Measurements from ENCODE around the gene MYO16.

MYO16 gene

GRCh38 chr13:108834193-108834592 lies 204.8 kb downstream of the MYO16 start:
- Histone ChIP-seq H3K9ac (ENCODE audit: low read depth, low read length, poor library complexity, severe bottlenecking) (no peak overlapping the region), H4K20me1 (ENCODE audit: insufficient read depth, low read length, poor library complexity, severe bottlenecking) (no peaks in the 10 kb centered on the region), H3K4me2 (ENCODE audit: low read depth, low read length, poor library complexity, severe bottlenecking) (no peak overlapping the region)

GRCh38 chr13:108835083-108835482 lies 205.7 kb downstream of the MYO16 start:
- TF ChIP-seq EZH2phosphoT487 (IDR thresholded peaks at IDR 0.05; ENCODE audit: borderline replicate concordance) (no peak), CTCF (conservative IDR thresholded peaks at IDR 0.05; ENCODE audit: low read length) (no peak)
- Histone ChIP-seq H3K4me1 (ENCODE audit: insufficient read depth, low read length, poor library complexity, severe bottlenecking) (no peaks in the 10 kb centered on the region), H3F3A (ENCODE audit: low read depth) (no peaks in the 10 kb centered on the region), H4K20me1 (ENCODE audit: insufficient read depth, low read length, poor library complexity, severe bottlenecking) (no peaks in the 10 kb centered on the region), H3K9me3 (ENCODE audit: insufficient read depth, low read depth, low read length) (no peaks in the 10 kb centered on the region), H3K9me2 (replicated peaks; ENCODE audit: low read depth, low read length) (no peaks in the 10 kb centered on the region), H3K79me2 (ENCODE audit: insufficient read depth, low read length) (no peaks in the 10 kb centered on the region), H3K9ac (ENCODE audit: low read depth, low read length, poor library complexity, severe bottlenecking) (no peak overlapping the region), H2AFZ (ENCODE audit: low read length) (no peak overlapping the region), H3K36me3 (ENCODE audit: insufficient read depth, low read length) (no peaks in the 10 kb centered on the region), H3K4me2 (ENCODE audit: low read depth, low read length, poor library complexity, severe bottlenecking) (no peak overlapping the region), H3K27me3 (ENCODE audit: insufficient read depth, low read length, poor library complexity, severe bottlenecking) (no peaks in the 10 kb centered on the region), H3K4me3 (ENCODE audit: low read length, poor library complexity, severe bottlenecking) (no peak overlapping the region)

More at GRCh38 chr13:108834193-108834592, 204.8 kb downstream of the MYO16 start:
- no peak overlapping the region for H2AFZ ChIP-seq (ENCODE audit: low read length)
- no peaks in the 10 kb centered on the region for H3F3A ChIP-seq (ENCODE audit: low read depth)
- no peak overlapping the region for H3K4me3 ChIP-seq (ENCODE audit: low read length, poor library complexity, severe bottlenecking)
- H3K36me3 ChIP-seq (ENCODE audit: insufficient read depth, low read length), result no peaks in the 10 kb centered on the region
- H3K79me2 ChIP-seq (ENCODE audit: insufficient read depth, low read length), result no peaks in the 10 kb centered on the region
- TF ChIP-seq CTCF (conservative IDR thresholded peaks at IDR 0.05; ENCODE audit: low read length) (no peak), EZH2phosphoT487 (IDR thresholded peaks at IDR 0.05; ENCODE audit: borderline replicate concordance) (no peak)
- no peaks in the 10 kb centered on the region for H3K27me3 ChIP-seq (ENCODE audit: insufficient read depth, low read length, poor library complexity, severe bottlenecking)
- no peaks in the 10 kb centered on the region for H3K9me2 ChIP-seq (replicated peaks; ENCODE audit: low read depth, low read length)
- no peaks in the 10 kb centered on the region for H3K4me1 ChIP-seq (ENCODE audit: insufficient read depth, low read length, poor library complexity, severe bottlenecking)
- H3K9me3 ChIP-seq (ENCODE audit: insufficient read depth, low read depth, low read length), result no peaks in the 10 kb centered on the region

GRCh38 chr13:108850691-108851090 lies 221.3 kb downstream of the MYO16 start:
- no peak for TF ChIP-seq EZH2phosphoT487 (IDR thresholded peaks at IDR 0.05; ENCODE audit: borderline replicate concordance)
- no peak for TF ChIP-seq CTCF (conservative IDR thresholded peaks at IDR 0.05; ENCODE audit: low read length)

More at GRCh38 chr13:108850691-108851090, 221.3 kb downstream of the MYO16 start:
- Histone ChIP-seq H2AFZ (ENCODE audit: low read length) (no peak overlapping the region), H3K9me2 (replicated peaks; ENCODE audit: low read depth, low read length) (no peaks in the 10 kb centered on the region), H3K4me2 (ENCODE audit: low read depth, low read length, poor library complexity, severe bottlenecking) (no peak overlapping the region), H3K36me3 (ENCODE audit: insufficient read depth, low read length) (no peaks in the 10 kb centered on the region), H3F3A (ENCODE audit: low read depth) (no peaks in the 10 kb centered on the region), H3K9me3 (ENCODE audit: insufficient read depth, low read depth, low read length) (no peaks in the 10 kb centered on the region), H4K20me1 (ENCODE audit: insufficient read depth, low read length, poor library complexity, severe bottlenecking) (no peaks in the 10 kb centered on the region), H3K4me3 (ENCODE audit: low read length, poor library complexity, severe bottlenecking) (no peak overlapping the region), H3K79me2 (ENCODE audit: insufficient read depth, low read length) (no peaks in the 10 kb centered on the region), H3K27me3 (ENCODE audit: insufficient read depth, low read length, poor library complexity, severe bottlenecking) (no peaks in the 10 kb centered on the region), H3K9ac (ENCODE audit: low read depth, low read length, poor library complexity, severe bottlenecking) (no peak overlapping the region), H3K4me1 (ENCODE audit: insufficient read depth, low read length, poor library complexity, severe bottlenecking) (no peaks in the 10 kb centered on the region)
